ENCODE measurements around the gene DICER1. TPM values are rescaled to one million over a fixed set of nuclear protein-coding genes. Genes with fewer than 3 reads are reported as not detected.
A peak's percentile ranks its signal among the peaks of the same experiment; 100 is the strongest.

DICER1 gene
- total RNA-seq, 1 experiment from 2014 or later = 27.7 TPM

DNA sequence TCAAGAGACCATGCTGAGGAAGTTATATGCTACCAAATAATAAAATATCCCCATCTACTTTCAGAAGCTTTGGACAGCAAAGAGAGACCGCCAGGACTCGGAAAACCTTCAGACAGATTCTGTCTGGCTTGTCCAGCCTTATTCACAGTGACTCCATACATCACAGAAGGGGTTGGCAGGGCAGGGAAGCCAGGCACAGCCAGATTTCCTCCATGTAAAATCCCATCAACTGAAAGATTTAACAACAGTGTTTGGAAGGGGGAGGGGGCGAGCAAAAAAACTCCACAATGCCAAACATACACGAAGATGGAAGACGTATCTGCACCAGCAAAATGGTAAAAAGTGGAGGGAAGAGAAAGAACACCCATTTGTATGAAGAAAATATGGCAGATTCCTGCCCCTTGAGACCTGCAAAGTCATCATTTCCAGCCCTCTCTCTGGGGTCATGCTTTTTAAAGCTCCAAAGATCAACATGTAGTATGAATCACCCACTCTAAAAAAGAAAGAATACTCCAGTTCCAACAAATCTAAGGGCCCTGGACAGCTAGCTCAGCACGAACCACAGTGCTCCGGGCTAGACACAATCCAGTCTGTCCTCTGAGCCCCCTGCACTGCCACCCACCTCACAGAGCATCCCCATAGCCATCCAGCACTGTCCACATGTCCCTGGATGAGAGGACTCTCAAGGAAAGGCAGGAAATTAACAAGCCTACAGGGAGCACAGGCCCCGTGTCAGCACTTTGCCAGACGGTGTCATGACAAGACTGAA lies 116.4 kb downstream of the DICER1 start:
- peak; percentile 38 for DNase-seq (ENCODE audit: low read depth)

DNA sequence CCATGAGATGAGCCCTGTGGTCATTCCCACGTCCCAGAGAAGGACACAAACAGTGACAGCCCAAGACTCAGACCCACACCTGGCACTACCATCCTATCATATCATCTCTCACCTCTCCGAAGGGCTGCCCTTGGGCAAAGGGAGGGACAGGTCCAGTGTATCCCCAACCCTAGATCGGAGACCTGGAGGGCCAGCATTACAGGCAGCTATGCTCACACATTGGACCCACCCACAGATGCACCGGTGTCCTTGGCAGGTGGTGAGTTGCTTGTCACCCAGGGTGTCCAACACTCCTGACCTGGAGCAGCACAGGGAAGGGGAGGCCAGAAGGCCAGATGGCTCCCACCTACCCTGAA lies 117.4 kb downstream of the DICER1 start:
- no peak for DNase-seq (ENCODE audit: low read depth)

DNA sequence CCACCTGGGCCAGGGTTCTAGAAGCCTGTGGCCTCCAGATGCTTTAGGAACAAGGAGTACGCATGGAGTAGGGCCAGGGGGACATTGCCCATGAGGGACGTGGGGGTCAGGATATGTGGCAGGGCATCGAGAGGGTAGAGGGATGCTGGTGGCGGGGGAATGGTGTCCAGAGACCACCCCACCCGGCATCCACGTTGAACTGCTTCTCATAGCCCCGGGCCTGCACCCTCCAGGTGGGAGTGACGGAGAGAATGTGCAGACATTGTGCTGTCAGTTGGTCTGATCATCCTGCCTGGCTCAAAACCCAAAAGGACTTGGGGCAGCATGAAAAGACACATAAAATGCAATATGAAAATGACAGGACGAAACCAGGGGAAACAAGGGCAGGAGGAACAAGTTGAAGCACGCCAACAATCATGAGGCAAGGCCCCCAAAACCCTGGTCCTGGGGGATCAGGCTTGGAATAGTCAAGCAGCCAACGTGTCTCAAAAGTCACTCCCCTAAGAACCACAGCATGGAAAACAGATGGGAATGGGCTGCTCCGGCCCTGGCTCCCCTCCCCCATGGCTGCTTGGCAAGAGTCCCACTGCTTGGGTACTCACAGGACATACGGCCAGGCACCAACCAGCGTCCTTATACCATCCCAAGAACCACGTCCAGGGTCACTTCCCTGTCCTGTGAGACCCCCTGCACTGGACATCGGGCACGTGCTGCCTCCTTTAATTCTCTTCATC lies 117.9 kb downstream of the DICER1 start:
- no peak for DNase-seq (ENCODE audit: low read depth)

DNA sequence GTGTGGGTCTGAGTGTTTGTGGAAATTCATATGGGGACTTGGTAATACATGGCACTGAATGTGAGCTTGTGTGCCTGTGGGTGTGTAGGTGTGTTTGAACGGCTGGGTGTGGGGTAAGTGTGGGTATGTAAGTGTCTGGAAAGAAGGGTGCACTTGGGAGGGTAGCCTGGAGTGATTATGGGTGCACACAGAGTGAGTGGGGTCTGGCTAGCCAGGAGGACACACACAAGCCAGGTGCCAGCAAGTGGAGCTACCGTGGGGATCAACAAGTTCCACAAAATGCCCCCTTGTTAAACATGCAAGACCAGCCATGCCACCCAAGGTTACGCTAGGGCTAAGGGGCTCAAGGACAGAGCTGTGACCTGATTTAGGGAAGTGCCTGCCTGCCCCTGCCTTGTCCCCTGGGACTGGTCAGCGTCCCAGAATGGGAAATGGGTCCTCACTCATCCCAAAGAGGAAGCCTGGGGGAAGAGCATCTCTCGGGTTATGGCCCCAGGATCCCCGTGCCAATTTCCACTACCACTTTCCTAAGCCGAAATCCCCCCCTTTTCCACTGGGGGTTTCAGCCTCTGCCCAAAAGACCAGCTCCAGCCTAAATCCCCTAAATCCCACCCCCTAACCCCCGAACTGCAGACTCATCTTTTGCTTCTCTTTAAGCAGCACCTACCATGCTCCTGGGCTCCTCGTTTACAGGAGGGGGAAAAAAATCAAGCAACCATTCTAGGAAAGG lies 118.6 kb downstream of the DICER1 start:
- no peak for DNase-seq (ENCODE audit: low read depth)

DNA sequence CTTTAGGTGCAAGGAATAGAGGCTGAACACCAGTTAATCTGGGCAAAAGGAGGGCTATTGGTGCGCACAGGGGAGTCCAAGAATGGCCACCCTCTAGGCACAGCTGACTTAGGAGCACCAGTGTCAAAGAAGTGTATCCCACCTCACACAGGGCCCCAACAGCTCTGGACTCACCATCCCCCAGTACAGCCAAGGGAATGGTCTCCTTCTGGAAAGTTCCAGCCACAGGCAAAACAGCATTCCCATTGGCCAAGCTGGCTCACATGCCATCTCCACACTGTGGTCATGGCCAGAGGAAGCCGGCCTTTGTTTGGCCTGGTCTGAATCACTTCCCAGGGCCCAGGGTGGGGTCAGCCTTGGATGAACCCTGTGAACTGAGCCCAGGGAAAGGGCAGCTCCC lies 120.1 kb downstream of the DICER1 start:
- no peak for DNase-seq (ENCODE audit: low read depth)

Small RNAs within 50 kb of the gene (small RNA-seq; reads per million reads assigned to genes)
- not detected for gene MIR3173

Other genes with a start within 250 kb of the DICER1 start
- gene CLMN, start 162.4 kb upstream of the DICER1 start, total RNA-seq (2014; rRNA removed; shearing (Covaris generic)) = 3.8 and 4.2 TPM in 2 replicates